Measurements from ENCODE around the gene TMEM247. TPM values are rescaled to one million over a fixed set of nuclear protein-coding genes. Genes with fewer than 3 reads are reported as not detected.

TMEM247 gene
- total RNA-seq, 1 experiment from 2014 or later: not detected

GRCh38 chr2:46487667-46488335 lies 8.4 kb downstream of the TMEM247 start:
- Histone ChIP-seq H4K91ac (ENCODE audit: insufficient read length, low read depth, low read length) (no peak overlapping the region), H2AFZ (ENCODE audit: low read length) (no peak overlapping the region), H4K8ac (replicated peaks; ENCODE audit: insufficient read length, low read depth, low read length) (no peak overlapping the region), H3K4ac (ENCODE audit: low read depth, low read length) (no peak overlapping the region), H3K4me2 (ENCODE audit: insufficient read depth, insufficient read length, low read length) (no peak overlapping the region), H3K27ac (ENCODE audit: insufficient read length, low read depth, low read length) (no peak overlapping the region), H2AK5ac (ENCODE audit: insufficient read length, low read length) (no peak overlapping the region), H4K20me1 (ENCODE audit: control insufficient read depth, insufficient read depth, insufficient read length) (no peaks in the 10 kb centered on the region), H3K56ac (ENCODE audit: insufficient read length, low read depth, low read length) (no peak overlapping the region), H3K4me1 (ENCODE audit: insufficient read depth, low read length) (no peaks in the 10 kb centered on the region; the same call in 1 of the 2 replicates), H2BK15ac (ENCODE audit: low read depth, low read length) (no peak overlapping the region), H3K9ac (ENCODE audit: extremely low read depth, insufficient read length, low read length) (no peak overlapping the region), H3T11ph (ENCODE audit: low read length) (no peak overlapping the region), H3K23ac (ENCODE audit: insufficient read length, low read depth, low read length) (no peak overlapping the region), H3K18ac (ENCODE audit: insufficient read length, low read depth, low read length) (no peak overlapping the region), H2BK12ac (ENCODE audit: insufficient read length, low read depth, low read length) (no peak overlapping the region), H2BK5ac (ENCODE audit: insufficient read length, low read length) (no peak overlapping the region), H3K23me2 (ENCODE audit: insufficient read length, low read depth, low read length, poor library complexity, severe bottlenecking) (no peaks in the 10 kb centered on the region), H3K14ac (ENCODE audit: insufficient read depth, low read length) (no peak overlapping the region), H4K5ac (ENCODE audit: insufficient read length, low read depth, low read length) (no peak overlapping the region), H2BK20ac (ENCODE audit: low read depth, low read length, poor library complexity, severe bottlenecking) (no peak overlapping the region), H3K79me2 (ENCODE audit: insufficient read depth, low read length) (no peaks in the 10 kb centered on the region), H3K27me3 (ENCODE audit: insufficient read depth, low read length) (no peaks in the 10 kb centered on the region), H2BK120ac (ENCODE audit: low read depth, low read length, poor library complexity, severe bottlenecking) (no peak overlapping the region), H3K79me1 (ENCODE audit: insufficient read depth, low read depth, low read length, poor library complexity, severe bottlenecking) (no peaks in the 10 kb centered on the region), H3K9me3 (ENCODE audit: control insufficient read depth, low read depth, low read length) (no peaks in the 10 kb centered on the region)
- H3K4me3 Mint-ChIP-seq: no peak overlapping the region
- peaks cover 21% of the 10 kb centered on the region in 2 experiments for H3K4me1 Mint-ChIP-seq
- no peaks in the 10 kb centered on the region for H3K36me3 Mint-ChIP-seq (ENCODE audit: insufficient read depth in 1 of 3, low read depth in 3 of 3)
- peak; percentile 23 for DNase-seq
- peaks cover 9% of the 10 kb centered on the region for H3K27me3 Mint-ChIP-seq (ENCODE audit: low read depth)
- TF ChIP-seq, protein P1, sequence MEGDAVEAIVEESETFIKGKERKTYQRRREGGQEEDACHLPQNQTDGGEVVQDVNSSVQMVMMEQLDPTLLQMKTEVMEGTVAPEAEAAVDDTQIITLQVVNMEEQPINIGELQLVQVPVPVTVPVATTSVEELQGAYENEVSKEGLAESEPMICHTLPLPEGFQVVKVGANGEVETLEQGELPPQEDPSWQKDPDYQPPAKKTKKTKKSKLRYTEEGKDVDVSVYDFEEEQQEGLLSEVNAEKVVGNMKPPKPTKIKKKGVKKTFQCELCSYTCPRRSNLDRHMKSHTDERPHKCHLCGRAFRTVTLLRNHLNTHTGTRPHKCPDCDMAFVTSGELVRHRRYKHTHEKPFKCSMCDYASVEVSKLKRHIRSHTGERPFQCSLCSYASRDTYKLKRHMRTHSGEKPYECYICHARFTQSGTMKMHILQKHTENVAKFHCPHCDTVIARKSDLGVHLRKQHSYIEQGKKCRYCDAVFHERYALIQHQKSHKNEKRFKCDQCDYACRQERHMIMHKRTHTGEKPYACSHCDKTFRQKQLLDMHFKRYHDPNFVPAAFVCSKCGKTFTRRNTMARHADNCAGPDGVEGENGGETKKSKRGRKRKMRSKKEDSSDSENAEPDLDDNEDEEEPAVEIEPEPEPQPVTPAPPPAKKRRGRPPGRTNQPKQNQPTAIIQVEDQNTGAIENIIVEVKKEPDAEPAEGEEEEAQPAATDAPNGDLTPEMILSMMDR (conservative IDR thresholded peaks at IDR 0.05): no peak
- H3K9me3 Mint-ChIP-seq: no peaks in the 10 kb centered on the region
- no peak overlapping the region for H3K27ac Mint-ChIP-seq
- WGBS (ENCODE audit: extremely low coverage, insufficient read length, low lambda C conversion rate): no CpG with 5 or more reads among the region's 8 CpGs

Measured in H9 (cell line).